Activated naive CD4-positive, alpha-beta T cell treated with anti-CD3 and anti-CD28 coated beads, Interleukin-2, amount 50 U/mL, for 24 hours (primary cell): Measurements from ENCODE around the gene ADARB1.

Source experiments
- H3K27ac Mint-ChIP-seq: one replicate; pipeline ENCODE4 v1.8.0; 2021; ENCODE audit warnings: mild to moderate bottlenecking, mixed read lengths
- H3K27me3 Mint-ChIP-seq: one replicate; pipeline ENCODE4 v1.8.0; 2021; ENCODE audit warnings: mixed read lengths
- H3K36me3 Mint-ChIP-seq: one replicate; pipeline ENCODE4 v1.8.0; 2021; ENCODE audit warnings: mixed read lengths
- H3K4me1 Mint-ChIP-seq: one replicate; pipeline ENCODE4 v1.8.0; 2021; ENCODE audit warnings: mixed read lengths
- H3K4me3 Mint-ChIP-seq: one replicate; pipeline ENCODE4 v1.8.0; 2021; ENCODE audit warnings: mild to moderate bottlenecking, mixed read lengths
- H3K9me3 Mint-ChIP-seq: one replicate; pipeline ENCODE4 v1.8.0; 2021; ENCODE audit warnings: mixed read lengths

The ADARB1 gene

GRCh38 chr21:45103971-45104520 is 29.7 kb downstream of the ADARB1 start:
- peaks cover 64% of the 10 kb centered on the region for H3K4me1 Mint-ChIP-seq
- peaks cover 5% of the 10 kb centered on the region for H3K36me3 Mint-ChIP-seq
- H3K4me3 Mint-ChIP-seq, result peak overlapping the region; percentile 3
- no peaks in the 10 kb centered on the region for H3K9me3 Mint-ChIP-seq
- H3K27me3 Mint-ChIP-seq, result no peaks in the 10 kb centered on the region
- H3K27ac Mint-ChIP-seq, result peak overlapping the region; percentile 53

- Mint-ChIP-seq H3K9me3 (no peaks in the 10 kb centered on the region), H3K4me1 (peaks cover 69% of the 10 kb centered on the region), H3K36me3 (peaks cover 5% of the 10 kb centered on the region), H3K4me3 (peak overlapping the region; percentile 47), H3K27me3 (no peaks in the 10 kb centered on the region), H3K27ac (peak overlapping the region; percentile 17)
Observed at GRCh38 chr21:45104560-45104959, 30.2 kb downstream of the ADARB1 start.

GRCh38 chr21:45105906-45106485 is 31.6 kb downstream of the ADARB1 start:
- Mint-ChIP-seq H3K36me3 (peaks cover 5% of the 10 kb centered on the region), H3K27ac (peak overlapping the region; percentile 14), H3K4me3 (no peak overlapping the region), H3K4me1 (peaks cover 82% of the 10 kb centered on the region), H3K9me3 (no peaks in the 10 kb centered on the region), H3K27me3 (no peaks in the 10 kb centered on the region)

GRCh38 chr21:45108034-45108790 is 33.8 kb downstream of the ADARB1 start:
- H3K27me3 Mint-ChIP-seq, result no peaks in the 10 kb centered on the region
- peaks cover 5% of the 10 kb centered on the region for H3K36me3 Mint-ChIP-seq
- no peak overlapping the region for H3K27ac Mint-ChIP-seq
- no peaks in the 10 kb centered on the region for H3K9me3 Mint-ChIP-seq
- no peak overlapping the region for H3K4me3 Mint-ChIP-seq
- peaks cover 84% of the 10 kb centered on the region for H3K4me1 Mint-ChIP-seq

GRCh38 chr21:45108808-45109781 is 34.7 kb downstream of the ADARB1 start:
- peaks cover 75% of the 10 kb centered on the region for H3K4me1 Mint-ChIP-seq
- H3K27ac Mint-ChIP-seq, result no peak overlapping the region
- H3K36me3 Mint-ChIP-seq, result peaks cover 5% of the 10 kb centered on the region
- H3K4me3 Mint-ChIP-seq, result peak overlapping the region; percentile 74
- H3K27me3 Mint-ChIP-seq, result no peaks in the 10 kb centered on the region
- no peaks in the 10 kb centered on the region for H3K9me3 Mint-ChIP-seq

GRCh38 chr21:45109831-45110492 is 35.6 kb downstream of the ADARB1 start:
- peaks cover 71% of the 10 kb centered on the region for H3K4me1 Mint-ChIP-seq
- peaks cover 5% of the 10 kb centered on the region for H3K36me3 Mint-ChIP-seq
- no peaks in the 10 kb centered on the region for H3K27me3 Mint-ChIP-seq
- H3K4me3 Mint-ChIP-seq, result peak overlapping the region; percentile 74
- peak overlapping the region; percentile 78 for H3K27ac Mint-ChIP-seq
- no peaks in the 10 kb centered on the region for H3K9me3 Mint-ChIP-seq

- H3K36me3 Mint-ChIP-seq, result peaks cover 5% of the 10 kb centered on the region
- H3K27ac Mint-ChIP-seq, result peak overlapping the region; percentile 55
- peaks cover 70% of the 10 kb centered on the region for H3K4me1 Mint-ChIP-seq
- H3K4me3 Mint-ChIP-seq, result peak overlapping the region; percentile 57
- no peaks in the 10 kb centered on the region for H3K9me3 Mint-ChIP-seq
- H3K27me3 Mint-ChIP-seq, result no peaks in the 10 kb centered on the region
Observed at GRCh38 chr21:45110873-45111624, 36.7 kb downstream of the ADARB1 start.

- no peak overlapping the region for H3K27ac Mint-ChIP-seq
- no peaks in the 10 kb centered on the region for H3K9me3 Mint-ChIP-seq
- peaks cover 69% of the 10 kb centered on the region for H3K4me1 Mint-ChIP-seq
- no peaks in the 10 kb centered on the region for H3K27me3 Mint-ChIP-seq
- peaks cover 2% of the 10 kb centered on the region for H3K36me3 Mint-ChIP-seq
- H3K4me3 Mint-ChIP-seq, result no peak overlapping the region
Observed at GRCh38 chr21:45111703-45112102, 37.3 kb downstream of the ADARB1 start.

GRCh38 chr21:45112371-45112770 is 38.0 kb downstream of the ADARB1 start:
- H3K27ac Mint-ChIP-seq, result no peak overlapping the region
- H3K27me3 Mint-ChIP-seq, result no peaks in the 10 kb centered on the region
- H3K4me1 Mint-ChIP-seq, result peaks cover 70% of the 10 kb centered on the region
- H3K36me3 Mint-ChIP-seq, result no peaks in the 10 kb centered on the region
- H3K9me3 Mint-ChIP-seq, result no peaks in the 10 kb centered on the region
- H3K4me3 Mint-ChIP-seq, result no peak overlapping the region

GRCh38 chr21:45113543-45113942 is 39.2 kb downstream of the ADARB1 start:
- no peak overlapping the region for H3K4me3 Mint-ChIP-seq
- no peaks in the 10 kb centered on the region for H3K36me3 Mint-ChIP-seq
- peaks cover 68% of the 10 kb centered on the region for H3K4me1 Mint-ChIP-seq
- H3K9me3 Mint-ChIP-seq, result no peaks in the 10 kb centered on the region
- no peak overlapping the region for H3K27ac Mint-ChIP-seq
- H3K27me3 Mint-ChIP-seq, result no peaks in the 10 kb centered on the region

- H3K4me1 Mint-ChIP-seq, result peaks cover 66% of the 10 kb centered on the region
- no peak overlapping the region for H3K4me3 Mint-ChIP-seq
- no peaks in the 10 kb centered on the region for H3K27me3 Mint-ChIP-seq
- no peaks in the 10 kb centered on the region for H3K9me3 Mint-ChIP-seq
- no peaks in the 10 kb centered on the region for H3K36me3 Mint-ChIP-seq
- H3K27ac Mint-ChIP-seq, result no peak overlapping the region
Observed at GRCh38 chr21:45114072-45114471, 39.7 kb downstream of the ADARB1 start.

- no peaks in the 10 kb centered on the region for H3K27me3 Mint-ChIP-seq
- no peak overlapping the region for H3K27ac Mint-ChIP-seq
- no peaks in the 10 kb centered on the region for H3K9me3 Mint-ChIP-seq
- no peak overlapping the region for H3K4me3 Mint-ChIP-seq
- H3K36me3 Mint-ChIP-seq, result no peaks in the 10 kb centered on the region
- H3K4me1 Mint-ChIP-seq, result peaks cover 62% of the 10 kb centered on the region
Observed at GRCh38 chr21:45114475-45114874, 40.1 kb downstream of the ADARB1 start.

- Mint-ChIP-seq H3K27me3 (no peaks in the 10 kb centered on the region), H3K4me1 (peaks cover 55% of the 10 kb centered on the region), H3K4me3 (no peak overlapping the region), H3K36me3 (no peaks in the 10 kb centered on the region), H3K27ac (no peak overlapping the region), H3K9me3 (no peaks in the 10 kb centered on the region)
Observed at GRCh38 chr21:45115141-45115540, 40.8 kb downstream of the ADARB1 start.

- Mint-ChIP-seq H3K9me3 (no peaks in the 10 kb centered on the region), H3K4me1 (peaks cover 48% of the 10 kb centered on the region), H3K27ac (no peak overlapping the region), H3K27me3 (no peaks in the 10 kb centered on the region), H3K4me3 (no peak overlapping the region), H3K36me3 (peaks cover 2% of the 10 kb centered on the region)
Observed at GRCh38 chr21:45116066-45116465, 41.7 kb downstream of the ADARB1 start.
